ENCODE data around the gene ZNF215. TPM values are rescaled to one million over a fixed set of nuclear protein-coding genes. Genes with fewer than 3 reads are reported as not detected.
"Not testable (repeated sequence)": the region's sequence is repeated elsewhere in the genome, so short reads cannot be mapped to it uniquely, and the experiment has no call there.

ZNF215 gene
- total RNA-seq, 1 donor from 2014 or later = 0.51 TPM

DNA sequence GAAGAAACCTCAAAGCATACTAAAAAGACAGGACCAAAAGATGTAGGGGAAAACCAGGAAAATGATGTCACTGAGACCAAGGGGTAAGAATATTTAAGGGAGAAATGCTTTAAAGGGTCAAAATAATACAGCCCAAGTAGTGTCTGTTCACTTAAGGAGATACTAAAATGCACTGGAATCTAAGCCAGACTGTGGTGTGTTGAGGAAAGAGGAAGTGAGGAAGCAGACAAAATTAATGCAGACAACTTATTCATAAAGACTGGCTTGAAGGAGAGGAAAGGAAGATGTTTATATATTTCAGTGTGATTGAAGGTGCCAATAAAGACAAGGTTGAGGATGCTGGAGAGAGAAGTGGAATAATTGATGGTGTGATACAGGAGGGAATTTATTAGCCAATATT is 15.7 kb downstream of the ZNF215 start:
- DNase-seq = no peak

- no peak for DNase-seq
These were observed 16.9 kb downstream of the ZNF215 start for GRCh38 chr11:6943131-6943530.

- DNase-seq = not testable (repeated sequence)
These were observed 28.0 kb downstream of the ZNF215 start for GRCh38 chr11:6954248-6954647.

DNA sequence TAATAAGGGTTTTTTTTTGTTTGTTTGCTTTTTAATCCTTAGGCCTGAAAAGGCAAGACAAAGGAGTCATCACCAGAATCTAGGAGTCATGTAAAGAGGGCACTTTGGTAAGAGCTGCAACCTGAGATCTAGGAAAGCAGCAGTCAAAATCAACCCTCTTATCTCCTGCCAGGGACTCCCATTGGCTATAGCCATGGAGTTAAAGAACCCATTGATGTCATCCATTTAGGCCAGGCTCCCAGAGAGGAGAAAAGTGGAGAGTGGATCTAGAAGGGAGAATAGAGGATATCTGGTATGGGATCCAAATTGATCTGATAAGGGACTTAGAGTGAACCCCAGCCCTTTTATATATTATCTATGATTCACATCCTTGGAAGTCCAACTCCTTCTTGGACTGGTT is 35.9 kb downstream of the ZNF215 start:
- no peak for DNase-seq

DNA sequence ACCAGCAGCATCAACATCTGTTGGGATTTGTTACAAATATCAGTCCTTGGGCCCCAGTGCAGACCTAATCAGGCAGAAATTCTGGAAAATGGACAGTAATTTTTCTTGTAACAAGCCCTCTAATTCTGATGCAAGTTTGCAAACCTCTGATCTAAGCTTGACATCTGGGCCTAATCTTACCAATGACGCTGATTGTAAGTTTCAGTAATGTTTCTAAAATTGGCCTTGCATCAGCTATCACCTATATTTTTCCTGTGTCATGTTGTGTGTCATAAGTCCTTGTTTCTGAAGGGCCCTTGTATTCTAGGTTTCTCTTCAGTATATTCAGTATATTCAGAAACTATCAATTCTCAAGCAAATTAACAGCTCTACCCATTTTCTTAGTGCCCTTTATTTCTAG is 36.4 kb downstream of the ZNF215 start:
- DNase-seq = no peak

DNA sequence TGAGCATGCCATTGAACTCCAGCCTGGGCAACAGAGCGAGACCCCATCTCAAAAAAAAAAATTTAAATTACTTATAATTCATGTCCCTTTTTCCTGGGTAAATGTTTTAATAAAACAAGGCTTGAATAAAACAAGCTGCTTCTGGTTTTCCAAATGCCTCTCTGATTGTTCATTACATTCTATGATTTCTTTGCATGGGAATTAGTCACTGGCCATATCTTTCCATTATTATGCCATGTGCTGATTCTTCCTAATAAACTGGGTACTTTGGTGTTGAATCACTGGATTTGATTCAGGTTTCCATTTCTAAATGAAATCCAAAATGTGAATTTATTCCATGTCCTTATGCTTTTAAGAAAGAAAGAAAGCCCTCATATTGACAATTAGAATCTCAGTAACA is 42.6 kb downstream of the ZNF215 start:
- no peak for DNase-seq

DNA sequence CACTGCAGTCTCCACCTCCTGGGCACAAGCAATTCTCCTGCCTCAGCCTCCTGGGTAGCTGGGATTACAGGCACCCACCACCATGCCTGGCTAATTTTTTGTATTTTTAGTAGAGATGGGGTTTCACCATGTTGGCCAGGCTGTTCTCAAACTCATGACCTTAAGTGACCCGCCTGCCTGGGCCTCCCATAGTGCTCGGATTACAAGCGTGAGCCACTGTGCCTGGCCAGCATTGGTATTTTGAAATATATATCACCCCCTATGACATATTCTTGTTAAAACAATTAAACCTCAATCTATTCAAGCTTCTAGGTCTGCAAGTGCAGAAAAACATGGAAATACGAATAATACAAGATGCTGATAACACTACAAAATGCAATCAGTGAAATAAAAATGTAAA is 43.6 kb downstream of the ZNF215 start:
- not testable (repeated sequence) for DNase-seq

DNA sequence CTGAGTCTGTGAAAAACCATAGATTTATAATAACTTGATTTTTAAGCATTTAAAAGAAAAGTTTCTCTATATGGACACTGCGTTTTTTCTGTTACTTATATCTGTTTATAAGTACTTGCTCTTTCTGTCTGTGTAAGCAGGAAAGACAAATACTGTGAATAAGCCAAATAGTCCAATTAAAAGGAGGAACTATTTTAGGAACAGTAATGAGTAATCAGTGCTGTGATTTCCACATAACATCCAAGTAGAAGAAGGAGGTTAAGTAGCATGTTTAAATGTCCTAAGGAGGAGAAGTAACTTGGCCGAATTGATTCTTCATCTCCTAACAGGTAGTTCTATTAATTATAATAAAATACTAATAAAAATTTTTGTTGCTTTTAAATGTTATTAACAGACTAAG is 53.1 kb downstream of the ZNF215 start:
- no peak for DNase-seq

GRCh38 chr11:6986487-6986886 is 60.3 kb downstream of the ZNF215 start:
- no peak for DNase-seq

DNA sequence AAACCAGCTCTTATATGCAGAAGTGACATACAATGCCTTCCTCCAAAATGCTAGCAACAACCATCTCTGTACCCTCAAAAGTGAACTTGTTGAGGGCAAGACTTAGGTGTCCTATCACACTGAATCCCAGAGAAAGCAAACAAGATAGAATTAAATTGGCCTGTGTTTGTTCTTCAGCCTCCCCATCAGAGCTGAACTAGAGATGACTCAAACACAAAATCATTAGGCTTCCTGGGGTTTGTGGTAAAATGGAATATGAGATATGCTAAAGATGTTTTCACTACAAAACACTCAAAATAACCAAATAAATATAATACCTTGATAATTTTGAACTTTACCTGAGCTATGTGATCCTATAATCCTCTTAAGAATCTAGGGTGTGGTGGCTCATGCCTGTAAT is 62.3 kb downstream of the ZNF215 start:
- DNase-seq = no peak

DNA sequence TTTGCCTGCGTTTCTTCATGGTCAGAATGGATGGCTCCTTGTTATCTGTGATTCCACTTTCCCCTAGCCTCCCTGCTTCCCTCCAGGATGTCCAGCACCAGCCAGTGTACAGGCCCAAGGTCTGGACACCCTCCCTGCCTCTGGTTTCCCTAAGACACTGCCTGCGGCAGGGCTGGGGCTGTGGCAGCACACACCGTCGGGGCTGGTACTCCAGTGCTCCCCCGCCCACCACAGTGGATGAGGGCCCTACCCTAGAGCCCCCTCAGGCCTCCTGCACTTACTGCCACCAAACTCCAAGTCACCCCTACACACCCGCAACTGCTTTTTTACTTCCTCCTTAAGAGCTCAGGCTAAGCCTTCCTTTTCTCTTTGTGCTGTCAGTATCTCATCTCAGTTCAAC is 65.0 kb downstream of the ZNF215 start:
- no peak for DNase-seq

DNA sequence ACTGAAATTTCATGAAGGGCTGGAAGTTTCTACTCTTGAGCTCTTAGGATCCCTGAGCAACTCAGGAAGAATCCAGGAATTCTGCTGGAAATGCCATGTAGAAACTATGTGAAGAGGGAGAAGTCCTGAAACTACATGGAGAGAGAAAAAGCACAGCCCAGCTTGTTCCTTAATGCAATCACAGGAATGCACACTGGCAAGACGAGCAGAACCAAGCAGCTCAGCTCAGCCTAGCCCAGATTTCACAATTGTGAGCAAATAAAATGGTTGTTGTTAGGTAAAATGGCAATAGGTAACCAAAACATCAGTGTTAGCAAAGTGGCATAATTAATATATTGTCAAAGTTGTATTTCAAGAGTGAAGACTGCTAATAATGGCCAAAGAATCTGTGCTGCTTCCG is 65.8 kb downstream of the ZNF215 start:
- no peak for DNase-seq

DNA sequence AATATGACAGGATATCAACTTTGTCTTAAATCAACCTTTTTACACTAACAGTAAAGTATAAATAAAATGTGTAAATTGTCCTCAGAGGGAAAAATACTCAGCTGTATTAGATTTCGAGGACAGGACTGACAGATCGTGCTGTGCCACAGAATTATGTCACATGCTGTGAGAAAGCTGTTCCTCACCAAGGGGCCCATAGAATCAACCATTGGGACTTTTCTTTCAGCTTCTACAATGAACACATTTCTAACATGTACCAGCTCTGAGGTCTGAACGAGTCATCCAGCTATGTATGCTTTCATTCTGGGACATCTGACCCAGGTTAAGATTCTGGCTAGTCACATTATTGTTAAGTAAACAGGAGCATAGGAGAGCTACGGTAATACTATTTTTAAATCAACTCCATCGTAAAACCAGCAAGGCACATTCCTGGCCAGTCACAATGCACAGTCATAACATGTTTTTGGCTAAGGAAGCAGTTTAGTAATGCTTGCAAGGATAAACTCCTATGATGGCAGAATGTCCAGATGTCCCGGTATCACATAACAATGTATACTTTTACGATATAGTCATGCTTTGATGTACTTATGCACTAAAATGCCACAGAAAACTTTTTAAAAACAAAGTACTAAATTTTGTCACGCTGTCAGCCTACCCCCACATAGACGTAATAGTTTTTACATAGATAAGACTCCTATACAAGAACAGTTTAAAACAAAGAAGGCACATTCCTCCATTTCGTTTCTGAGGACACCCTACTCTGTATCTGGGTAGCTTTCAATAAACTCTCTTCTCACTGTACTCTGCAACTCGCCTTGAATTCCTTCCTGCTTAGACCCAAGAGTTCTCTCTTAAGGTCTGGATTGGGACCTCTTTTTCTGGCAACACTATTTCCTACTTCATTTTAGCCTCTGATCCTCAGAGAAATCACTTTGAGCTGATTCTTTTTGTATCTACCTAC is 66.5 kb downstream of the ZNF215 start:
- DNase-seq = peak; percentile 50

- DNase-seq = no peak
These were observed 69.5 kb downstream of the ZNF215 start for GRCh38 chr11:6995703-6996102.

DNA sequence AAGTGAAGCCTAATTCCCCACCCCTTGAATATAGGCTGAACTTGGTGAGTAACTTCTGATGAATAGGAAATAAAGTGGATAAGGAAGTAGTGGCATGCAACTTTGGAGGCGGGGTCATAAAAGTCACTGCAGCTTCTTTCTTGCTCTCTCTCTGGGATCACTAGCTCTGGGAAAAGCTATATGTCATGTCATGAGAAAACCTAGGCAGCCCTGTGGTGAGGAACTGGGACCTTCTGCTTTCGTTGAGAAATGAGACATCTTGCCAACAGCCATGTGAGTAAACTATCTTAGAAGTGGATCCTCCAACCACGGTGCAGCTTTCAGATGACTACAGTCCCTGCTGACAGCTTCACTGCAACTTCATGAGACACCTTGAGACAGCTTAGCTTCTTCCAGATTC is 78.3 kb downstream of the ZNF215 start:
- no peak for DNase-seq

Other genes starting within 250 kb of the ZNF215 start
- 29.2 TPM for gene MRPL17, start 243.1 kb upstream of the ZNF215 start, total RNA-seq
- gene OR2AG2, start 154.4 kb upstream of the ZNF215 start, total RNA-seq = not detected
- gene OR2AG1, start 143.4 kb upstream of the ZNF215 start, total RNA-seq = not detected
- 0.10 TPM for gene OR6A2, start 126.7 kb upstream of the ZNF215 start, total RNA-seq
- gene OR10A5, start 80.7 kb upstream of the ZNF215 start, total RNA-seq = not detected
- not detected for gene OR10A2, start 63.4 kb upstream of the ZNF215 start, total RNA-seq
- gene OR10A4, start 49.8 kb upstream of the ZNF215 start, total RNA-seq = not detected
- gene OR2D2, start 33.9 kb upstream of the ZNF215 start, total RNA-seq = not detected
- not detected for gene OR2D3, start 5.4 kb upstream of the ZNF215 start, total RNA-seq
- 3.7 TPM for gene ZNF214, start 93.9 kb downstream of the ZNF215 start, total RNA-seq
- gene NLRP14, start 94.1 kb downstream of the ZNF215 start, total RNA-seq = 0.21 TPM
- gene RBMXL2, start 162.6 kb downstream of the ZNF215 start, total RNA-seq = not detected

Measured in tongue (tissue), 2 donors.